IPS-15b (cell line): ENCODE results near the gene MAP2.
A peak's percentile ranks its signal among the peaks of the same experiment; 100 is the strongest.

Experiments used
- H3K27me3 ChIP-seq: one replicate; pipeline ENCODE4 v1.6.1; 2013; ENCODE audit warnings: low read length; ENCODE audit not compliant: control insufficient read depth, insufficient read depth
- H3K36me3 ChIP-seq: one replicate; pipeline ENCODE4 v1.6.1; 2013; ENCODE audit warnings: low read length; ENCODE audit not compliant: control insufficient read depth, insufficient read depth
- H3K4me1 ChIP-seq: one replicate; pipeline ENCODE4 v1.6.1; 2013; ENCODE audit warnings: mild to moderate bottlenecking, low read length; ENCODE audit not compliant: control insufficient read depth, insufficient read depth
- H3K4me3 ChIP-seq: one replicate; pipeline ENCODE4 v1.5.1; 2013; ENCODE audit warnings: low read depth, low read length
- H3K9ac ChIP-seq: one replicate; pipeline ENCODE4 v1.6.1; 2013; ENCODE audit warnings: low read depth, mild to moderate bottlenecking, low read length
- H3K9me3 ChIP-seq: one replicate; pipeline ENCODE4 v1.6.1; 2013; ENCODE audit warnings: mild to moderate bottlenecking, low read length; ENCODE audit not compliant: control insufficient read depth, insufficient read depth

The MAP2 gene

DNA sequence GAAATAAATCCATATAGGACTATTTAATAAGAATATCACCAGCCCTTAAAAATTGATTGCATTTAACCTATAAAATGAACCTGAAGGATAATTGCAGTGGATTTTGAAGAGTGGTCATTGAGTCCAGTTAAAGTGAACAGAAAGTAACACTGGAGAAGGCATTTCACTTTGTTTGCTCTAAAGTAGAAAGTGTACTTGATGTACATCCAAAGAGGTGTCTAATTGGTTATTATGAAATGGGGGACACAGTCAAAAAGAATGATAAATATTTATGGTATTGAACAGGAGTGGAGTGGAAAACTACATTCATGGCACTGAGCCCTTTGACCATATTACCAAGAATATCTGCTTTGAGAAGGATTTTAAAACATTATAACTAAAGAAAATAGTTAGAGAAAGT lies 28.2 kb upstream of the MAP2 start:
- H3K27me3 ChIP-seq, result no peaks in the 10 kb centered on the region
- no peaks in the 10 kb centered on the region for H3K4me1 ChIP-seq
- H3K36me3 ChIP-seq, result no peaks in the 10 kb centered on the region
- H3K9ac ChIP-seq, result no peak overlapping the region
- H3K9me3 ChIP-seq, result no peaks in the 10 kb centered on the region
- H3K4me3 ChIP-seq, result no peak overlapping the region

DNA sequence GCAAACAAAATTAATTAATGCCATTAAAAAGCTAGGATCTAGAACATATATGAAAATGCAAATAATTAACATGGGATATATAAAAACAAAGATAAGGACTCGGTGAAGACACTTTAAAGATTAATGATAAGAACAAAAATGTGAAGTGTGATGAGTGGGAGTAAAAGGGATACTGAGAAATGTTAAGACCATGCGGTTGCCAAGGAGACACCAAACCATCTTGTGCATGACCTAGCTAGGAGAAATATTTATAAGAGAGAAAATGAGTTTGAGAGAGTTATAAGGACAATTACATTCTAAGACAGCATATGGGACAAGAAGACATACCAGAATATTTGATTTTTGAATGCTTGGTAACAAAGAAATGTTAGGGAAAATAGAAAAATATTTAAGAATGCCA lies 25.4 kb upstream of the MAP2 start:
- H3K4me3 ChIP-seq, result no peak overlapping the region
- H3K4me1 ChIP-seq, result no peaks in the 10 kb centered on the region
- H3K9ac ChIP-seq, result no peak overlapping the region
- H3K36me3 ChIP-seq, result no peaks in the 10 kb centered on the region
- H3K9me3 ChIP-seq, result no peaks in the 10 kb centered on the region
- H3K27me3 ChIP-seq, result no peaks in the 10 kb centered on the region

DNA sequence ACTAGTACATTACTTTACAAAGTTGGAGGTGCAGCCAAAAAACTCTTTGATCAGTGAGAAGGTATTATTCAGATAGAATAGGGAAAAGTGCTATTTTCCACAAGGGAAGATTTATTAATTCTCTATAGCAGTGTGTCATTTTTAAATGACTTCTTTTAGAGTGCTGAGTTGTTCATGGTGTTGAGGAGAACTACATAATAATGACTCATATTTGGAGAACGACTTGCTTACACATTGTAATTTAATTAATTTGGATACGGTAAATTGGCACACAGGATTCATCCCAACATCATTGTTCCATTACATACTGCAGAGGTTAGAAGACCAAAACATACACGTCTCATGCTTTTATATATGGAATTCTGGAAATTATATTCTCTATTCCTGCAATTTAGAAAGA lies 22.1 kb upstream of the MAP2 start:
- Histone ChIP-seq H3K36me3 (no peaks in the 10 kb centered on the region), H3K4me1 (no peaks in the 10 kb centered on the region), H3K9me3 (no peaks in the 10 kb centered on the region), H3K27me3 (no peaks in the 10 kb centered on the region), H3K4me3 (no peak overlapping the region), H3K9ac (no peak overlapping the region)

DNA sequence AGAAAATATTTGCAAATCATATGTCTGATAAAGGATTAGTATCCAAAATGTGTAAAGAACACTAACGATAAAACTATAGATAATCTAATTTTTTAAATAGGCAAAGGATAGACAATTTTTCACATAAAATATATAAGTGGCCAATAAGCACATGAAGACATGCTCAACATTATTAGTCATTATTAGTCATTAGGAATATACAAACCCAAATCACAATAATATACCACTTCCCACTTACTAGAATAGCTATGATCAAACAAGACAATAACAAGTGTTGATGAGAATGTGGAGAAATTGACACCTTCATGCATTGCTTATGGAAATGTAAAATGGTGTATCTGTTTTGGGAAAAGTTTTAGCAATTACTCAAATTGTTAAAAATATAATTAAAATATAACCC lies 12.6 kb upstream of the MAP2 start:
- Histone ChIP-seq H3K4me3 (no peak overlapping the region), H3K4me1 (no peaks in the 10 kb centered on the region)

DNA sequence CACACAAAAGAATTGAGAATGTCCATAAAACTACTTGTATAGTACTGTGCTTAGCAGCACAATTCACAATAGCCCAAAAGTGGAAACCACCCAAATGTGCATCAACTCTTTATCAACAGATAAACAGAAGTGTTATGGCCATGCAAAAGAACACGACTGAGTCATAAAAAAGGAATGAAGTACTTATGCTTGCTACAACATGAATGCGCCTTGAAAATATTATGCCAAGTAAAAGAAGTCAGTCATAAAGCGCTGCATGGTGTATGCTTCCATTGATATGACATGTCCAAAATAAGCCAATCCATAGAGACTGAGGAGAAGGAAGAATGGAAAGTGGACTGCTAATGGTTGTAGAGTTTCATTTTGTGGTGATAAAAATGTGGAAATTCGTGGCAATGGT lies 12.1 kb upstream of the MAP2 start:
- H3K4me1 ChIP-seq, result no peaks in the 10 kb centered on the region
- H3K27me3 ChIP-seq, result no peaks in the 10 kb centered on the region
- H3K4me3 ChIP-seq, result no peak overlapping the region
- H3K36me3 ChIP-seq, result no peaks in the 10 kb centered on the region
- no peak overlapping the region for H3K9ac ChIP-seq
- H3K9me3 ChIP-seq, result no peaks in the 10 kb centered on the region

More for the DNA sequence above, 12.6 kb upstream of the MAP2 start:
- Histone ChIP-seq H3K9ac (no peak overlapping the region), H3K27me3 (no peaks in the 10 kb centered on the region), H3K36me3 (no peaks in the 10 kb centered on the region), H3K9me3 (no peaks in the 10 kb centered on the region)

DNA sequence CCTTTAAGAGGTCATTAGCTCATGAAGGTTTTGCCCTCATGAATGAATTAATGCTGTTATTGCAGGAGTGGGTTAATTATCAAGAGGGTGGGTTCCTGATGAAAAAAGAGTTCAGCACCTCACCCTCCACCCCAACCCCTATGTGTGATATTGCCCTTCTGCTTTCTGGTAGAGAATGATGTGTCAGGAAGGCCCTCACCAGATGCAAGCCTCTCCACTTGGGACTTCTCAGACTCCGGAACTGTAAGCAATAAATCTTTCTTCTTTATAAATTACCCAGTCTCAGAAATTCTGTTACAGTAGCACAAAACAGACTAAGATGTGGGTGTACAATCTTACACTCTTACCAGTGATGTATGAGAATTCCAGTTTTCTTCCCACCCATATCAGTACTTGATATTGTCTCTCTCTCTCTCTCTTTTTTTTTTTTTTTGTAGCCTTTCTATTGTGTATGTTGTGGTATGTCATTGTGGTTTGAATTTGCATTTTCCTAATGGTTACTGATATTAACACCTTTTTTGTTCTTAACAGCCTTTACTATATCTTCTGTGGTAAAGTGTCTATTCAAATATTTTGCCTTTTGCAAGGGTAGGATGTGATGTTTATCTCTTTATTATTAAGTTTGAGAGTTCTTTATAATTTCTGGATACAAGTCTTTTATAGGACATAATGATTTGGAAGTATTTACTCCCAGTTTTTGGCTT lies 10.4 kb upstream of the MAP2 start:
- Histone ChIP-seq H3K27me3 (no peaks in the 10 kb centered on the region), H3K9me3 (no peaks in the 10 kb centered on the region), H3K4me3 (no peak overlapping the region), H3K4me1 (no peaks in the 10 kb centered on the region), H3K36me3 (no peaks in the 10 kb centered on the region), H3K9ac (no peak overlapping the region)

DNA sequence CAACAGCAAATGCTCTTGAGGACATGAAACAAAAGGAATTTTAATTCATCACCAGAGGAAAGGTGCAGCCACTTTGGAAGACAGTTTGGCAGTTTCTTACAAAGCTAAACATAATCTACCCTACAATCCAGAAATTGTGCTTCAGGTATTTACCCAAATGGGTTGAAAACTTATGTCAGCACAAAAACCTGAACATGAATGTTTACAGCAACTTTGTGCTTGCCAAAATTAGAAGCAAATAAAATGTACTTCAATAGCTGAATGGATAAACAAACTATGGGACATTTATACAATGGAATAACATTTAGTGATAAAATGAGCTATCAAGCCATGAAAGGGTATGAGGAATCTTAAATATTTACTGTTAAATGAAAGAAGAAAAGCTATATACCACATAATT lies 6.9 kb upstream of the MAP2 start:
- no peaks in the 10 kb centered on the region for H3K4me1 ChIP-seq
- no peak overlapping the region for H3K4me3 ChIP-seq
- H3K36me3 ChIP-seq, result no peaks in the 10 kb centered on the region
- no peak overlapping the region for H3K9ac ChIP-seq
- no peaks in the 10 kb centered on the region for H3K9me3 ChIP-seq
- peaks cover 4% of the 10 kb centered on the region for H3K27me3 ChIP-seq

DNA sequence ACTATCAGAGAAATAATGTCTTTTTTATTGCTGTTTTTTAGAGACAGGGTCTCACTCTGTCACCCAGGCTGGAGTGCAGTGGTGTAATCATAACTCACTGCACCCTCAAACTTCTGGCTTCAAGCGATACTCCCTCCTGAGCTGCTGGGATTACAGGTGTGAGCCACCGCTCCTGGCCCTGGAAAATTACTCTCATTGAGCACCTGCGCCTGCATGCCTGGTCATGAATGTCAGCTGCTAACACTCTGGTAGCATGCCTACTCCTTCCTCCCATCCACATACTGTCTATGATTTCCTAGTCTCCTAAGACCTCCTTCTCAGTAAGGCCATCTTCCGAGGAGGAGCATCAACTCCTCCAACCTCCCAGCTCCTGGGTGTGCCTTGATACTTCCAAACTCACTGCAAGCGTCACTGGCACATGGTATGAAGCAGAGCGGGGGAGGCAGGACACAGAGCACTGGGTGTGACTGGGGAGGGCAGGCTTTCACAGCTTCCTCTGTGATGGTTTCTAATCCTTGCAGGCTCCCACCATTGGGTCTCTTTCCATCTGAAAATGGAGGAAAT lies 1.6 kb upstream of the MAP2 start:
- Histone ChIP-seq H3K36me3 (no peaks in the 10 kb centered on the region), H3K4me1 (peaks cover 9% of the 10 kb centered on the region), H3K9ac (no peak overlapping the region), H3K9me3 (no peaks in the 10 kb centered on the region), H3K4me3 (no peak overlapping the region), H3K27me3 (peaks cover 28% of the 10 kb centered on the region)

DNA sequence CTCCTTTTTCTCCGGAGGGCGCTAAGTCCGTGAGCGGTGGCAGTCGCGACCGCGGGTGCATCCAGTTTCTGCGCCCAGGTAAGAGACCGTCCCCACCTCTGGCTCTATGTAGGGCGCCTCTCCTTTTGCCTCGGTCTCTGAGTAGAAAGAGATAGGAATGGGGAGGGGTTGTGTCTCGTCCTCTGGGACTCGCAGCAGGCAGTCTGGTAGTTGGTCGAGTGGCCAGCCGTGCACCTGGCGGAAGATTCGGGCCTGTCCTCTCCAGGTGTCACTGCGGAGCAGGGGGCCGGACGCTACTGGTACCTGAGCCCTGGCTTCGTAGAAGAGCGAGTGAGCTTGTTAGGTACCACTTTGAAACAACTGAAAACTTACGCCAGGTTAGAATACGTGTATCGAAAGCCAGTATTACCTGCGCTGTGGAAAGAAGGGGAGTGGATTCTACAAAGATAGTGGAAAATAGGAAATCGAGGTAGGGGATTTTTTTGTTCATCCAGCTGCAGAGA lies 403 bp downstream of the MAP2 start:
- Histone ChIP-seq H3K9ac (no peak overlapping the region), H3K36me3 (no peaks in the 10 kb centered on the region), H3K4me3 (peak overlapping the region; percentile 70), H3K9me3 (no peaks in the 10 kb centered on the region), H3K27me3 (peaks cover 28% of the 10 kb centered on the region), H3K4me1 (peaks cover 9% of the 10 kb centered on the region)

DNA sequence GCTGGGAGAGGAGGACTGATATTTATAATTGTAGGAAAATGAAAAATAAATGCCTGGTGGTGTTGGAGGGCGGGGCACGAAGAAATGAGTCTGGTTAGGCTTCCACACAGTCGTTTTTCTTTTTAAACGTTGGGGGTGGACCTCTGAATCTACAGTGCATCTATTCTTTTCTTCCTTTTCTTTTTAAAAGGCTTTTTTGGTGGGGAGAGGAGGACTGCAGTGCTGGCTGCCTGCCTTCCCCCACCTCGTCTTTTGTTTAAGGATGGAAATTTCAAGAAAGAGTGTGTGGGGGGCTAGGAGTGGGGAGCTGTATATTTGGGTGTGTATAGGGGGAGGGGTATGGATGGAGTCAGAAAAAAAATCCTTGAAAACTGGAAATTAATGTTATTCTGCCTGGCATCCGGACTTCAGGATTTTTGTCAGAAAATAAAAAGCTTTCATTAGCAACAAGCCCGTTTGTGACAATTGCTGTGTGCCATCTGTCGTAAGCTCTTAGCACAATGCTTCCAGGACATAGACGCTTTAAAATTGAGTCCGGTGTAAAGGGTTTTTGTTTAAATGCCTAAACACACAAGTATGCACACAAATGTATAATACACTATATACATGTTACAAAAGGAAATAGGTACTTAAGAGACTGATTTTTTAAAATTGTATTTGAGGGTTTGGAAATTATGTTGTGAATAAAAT lies 1.1 kb downstream of the MAP2 start:
- Histone ChIP-seq H3K36me3 (no peaks in the 10 kb centered on the region), H3K9me3 (no peaks in the 10 kb centered on the region), H3K4me3 (peak overlapping the region; percentile 70), H3K4me1 (peaks cover 9% of the 10 kb centered on the region), H3K9ac (no peak overlapping the region), H3K27me3 (peaks cover 28% of the 10 kb centered on the region)

DNA sequence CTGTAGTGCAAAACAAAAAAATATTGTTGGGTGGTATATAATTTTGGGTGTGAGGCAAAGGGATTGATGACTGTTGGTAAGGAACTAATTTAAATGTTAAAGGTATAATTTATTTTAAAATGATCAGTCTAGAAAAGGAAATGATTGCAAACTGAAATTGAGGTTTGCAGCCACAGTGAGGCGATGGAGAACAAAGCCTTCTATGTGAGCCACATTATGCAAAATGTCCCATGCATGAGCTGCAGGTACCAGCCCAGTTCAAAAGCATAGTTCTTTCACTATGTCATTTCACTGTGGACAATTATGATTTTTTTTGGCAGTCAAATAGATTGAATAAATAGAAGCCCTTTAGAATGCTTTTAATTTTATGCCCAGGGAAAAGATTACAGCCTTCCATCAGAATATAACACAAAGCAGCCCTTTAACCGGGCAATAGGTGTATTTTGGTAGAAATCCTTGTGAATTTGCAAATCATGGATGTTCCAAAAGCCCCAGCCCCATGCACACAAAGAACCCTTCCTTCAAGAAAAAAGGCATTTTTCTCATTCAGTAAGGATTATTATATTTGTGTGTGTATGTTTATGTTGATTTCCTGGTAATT lies 1.7 kb downstream of the MAP2 start:
- H3K9ac ChIP-seq, result no peak overlapping the region
- peak overlapping the region; percentile 70 for H3K4me3 ChIP-seq
- peaks cover 28% of the 10 kb centered on the region for H3K27me3 ChIP-seq
- no peaks in the 10 kb centered on the region for H3K36me3 ChIP-seq
- no peaks in the 10 kb centered on the region for H3K9me3 ChIP-seq
- H3K4me1 ChIP-seq, result peaks cover 9% of the 10 kb centered on the region
